ENCODE results near the gene ZDHHC14. TPM values are rescaled to one million over a fixed set of nuclear protein-coding genes. Genes with fewer than 3 reads are reported as not detected.
"Not testable (repeated sequence)": the region's sequence is repeated elsewhere in the genome, so short reads cannot be mapped to it uniquely, and the experiment has no call there.

The ZDHHC14 gene
- total and polyA plus RNA-seq, 4 donors = 4.3 to 18.3 (median 8.9) TPM

DNA sequence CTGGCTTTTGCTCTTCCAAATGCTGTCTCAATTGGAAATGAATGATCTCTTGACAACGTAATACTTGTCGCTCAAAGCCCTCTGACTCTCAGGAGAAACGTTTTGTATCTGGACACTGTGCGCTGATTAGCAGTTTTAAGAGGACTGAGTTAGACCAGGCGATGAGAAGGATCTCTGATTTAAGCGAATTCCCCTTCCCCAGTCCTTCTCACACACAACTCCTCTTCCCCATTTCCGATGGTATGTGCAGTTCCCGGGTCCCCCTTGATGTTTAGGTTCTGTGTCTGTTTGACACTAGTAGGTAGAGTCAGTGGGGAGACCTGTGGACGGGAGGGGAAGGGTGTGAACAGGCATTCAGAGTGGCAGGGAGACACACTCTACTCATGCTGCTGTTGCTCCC lies 2.5 kb downstream of the ZDHHC14 start:
- Histone ChIP-seq H3K4me1 (ENCODE audit: control insufficient read depth in 5 of 5, insufficient read depth in 5 of 5, low read length in 5 of 5) (peaks cover 0 to 24% (median 4%) of the 10 kb centered on the region in 5 donors), H3K9ac (ENCODE audit: insufficient read depth in 1 of 2, low read length in 2 of 2) (no peak overlapping the region), H3K4me3 (no peak overlapping the region), H3K9me3 (ENCODE audit: control insufficient read depth in 4 of 4, insufficient read depth in 3 of 4, low read length in 3 of 4) (no peaks in the 10 kb centered on the region), H3K27me3 (ENCODE audit: control insufficient read depth in 3 of 3, insufficient read depth in 3 of 3, low read length in 2 of 3) (no peaks in the 10 kb centered on the region), H3K27ac (ENCODE audit: low read depth in 1 of 2, low read length in 1 of 2) (peak overlapping the region in 1 of 2 donors; percentile 4), H3K36me3 (ENCODE audit: control insufficient read depth in 4 of 4, insufficient read depth in 4 of 4, low read length in 4 of 4) (peaks cover 0 to 3% (median 0%) of the 10 kb centered on the region in 4 donors)
- TF ChIP-seq, protein P1, sequence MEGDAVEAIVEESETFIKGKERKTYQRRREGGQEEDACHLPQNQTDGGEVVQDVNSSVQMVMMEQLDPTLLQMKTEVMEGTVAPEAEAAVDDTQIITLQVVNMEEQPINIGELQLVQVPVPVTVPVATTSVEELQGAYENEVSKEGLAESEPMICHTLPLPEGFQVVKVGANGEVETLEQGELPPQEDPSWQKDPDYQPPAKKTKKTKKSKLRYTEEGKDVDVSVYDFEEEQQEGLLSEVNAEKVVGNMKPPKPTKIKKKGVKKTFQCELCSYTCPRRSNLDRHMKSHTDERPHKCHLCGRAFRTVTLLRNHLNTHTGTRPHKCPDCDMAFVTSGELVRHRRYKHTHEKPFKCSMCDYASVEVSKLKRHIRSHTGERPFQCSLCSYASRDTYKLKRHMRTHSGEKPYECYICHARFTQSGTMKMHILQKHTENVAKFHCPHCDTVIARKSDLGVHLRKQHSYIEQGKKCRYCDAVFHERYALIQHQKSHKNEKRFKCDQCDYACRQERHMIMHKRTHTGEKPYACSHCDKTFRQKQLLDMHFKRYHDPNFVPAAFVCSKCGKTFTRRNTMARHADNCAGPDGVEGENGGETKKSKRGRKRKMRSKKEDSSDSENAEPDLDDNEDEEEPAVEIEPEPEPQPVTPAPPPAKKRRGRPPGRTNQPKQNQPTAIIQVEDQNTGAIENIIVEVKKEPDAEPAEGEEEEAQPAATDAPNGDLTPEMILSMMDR (IDR thresholded peaks at IDR 0.05; ENCODE audit: control extremely low read depth, extremely low read depth) = no peak
- DNase-seq (no peak), ATAC-seq (ENCODE audit: insufficient read depth, low FRiP score) (no peak)
- WGBS, 2 donors = 83 to 87% methylated on average over 9 of the region's 9 CpGs

DNA sequence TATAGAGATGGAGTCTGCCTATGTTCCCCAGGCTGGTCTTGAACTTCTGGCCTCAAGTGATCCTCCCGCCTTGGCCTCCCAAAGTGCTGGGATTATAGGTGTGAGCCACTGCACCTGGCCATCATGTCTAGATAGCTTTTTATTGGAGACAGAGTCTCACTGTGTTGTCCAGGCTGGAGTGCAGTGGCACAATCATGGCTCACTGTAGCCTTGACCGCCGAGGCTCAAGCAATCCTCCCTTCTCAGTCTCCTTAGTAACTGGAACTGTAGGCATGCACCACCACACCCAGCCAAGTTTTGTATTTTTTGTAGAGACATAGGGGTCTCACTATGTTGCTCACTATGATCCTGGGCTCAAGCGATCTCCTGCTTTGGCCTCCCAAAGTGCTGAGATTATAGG lies 4.0 kb downstream of the ZDHHC14 start:
- not testable (repeated sequence) for ATAC-seq (ENCODE audit: insufficient read depth, low FRiP score); H3K4me3 ChIP-seq; H3K36me3 ChIP-seq (ENCODE audit: control insufficient read depth in 4 of 4, insufficient read depth in 4 of 4, low read length in 4 of 4); H3K27ac ChIP-seq (ENCODE audit: low read depth in 1 of 2, low read length in 1 of 2); DNase-seq; H3K9me3 ChIP-seq (ENCODE audit: control insufficient read depth in 4 of 4, insufficient read depth in 3 of 4, low read length in 3 of 4); H3K27me3 ChIP-seq (ENCODE audit: control insufficient read depth in 3 of 3, insufficient read depth in 3 of 3, low read length in 2 of 3); H3K9ac ChIP-seq (ENCODE audit: insufficient read depth in 1 of 2, low read length in 2 of 2)
- peaks cover 0 to 17% (median 0%) of the 10 kb centered on the region in 5 donors for H3K4me1 ChIP-seq (ENCODE audit: control insufficient read depth in 5 of 5, insufficient read depth in 5 of 5, low read length in 5 of 5)
- 97 to 98% methylated on average over 4 of the region's 4 CpGs for WGBS, 2 donors

DNA sequence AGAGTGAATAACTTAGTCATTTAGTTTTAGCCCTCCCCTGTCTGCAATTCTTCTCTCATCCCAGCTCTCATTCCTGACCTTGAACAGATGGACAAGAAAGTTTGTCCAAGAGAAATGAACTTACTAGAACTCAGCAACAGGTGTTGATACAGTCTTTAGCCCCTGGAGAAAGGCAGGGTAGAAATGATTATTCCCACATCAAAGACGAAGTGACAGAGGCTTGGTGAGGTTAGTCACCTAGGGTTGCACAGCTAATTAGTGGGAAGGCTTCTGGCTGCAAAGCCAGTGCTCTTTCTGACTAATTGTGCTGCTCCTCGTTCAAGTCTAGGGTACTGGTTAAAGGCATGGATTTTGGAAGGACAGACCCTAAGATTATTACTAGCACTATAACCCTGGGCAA lies 4.5 kb downstream of the ZDHHC14 start:
- TF ChIP-seq, protein P1 (IDR thresholded peaks at IDR 0.05; ENCODE audit: control extremely low read depth, extremely low read depth) = no peak
- no peaks in the 10 kb centered on the region for H3K27me3 ChIP-seq (ENCODE audit: control insufficient read depth in 3 of 3, insufficient read depth in 3 of 3, low read length in 2 of 3)
- H3K36me3 ChIP-seq (ENCODE audit: control insufficient read depth in 4 of 4, insufficient read depth in 4 of 4, low read length in 4 of 4) = peaks cover 0 to 8% (median 0%) of the 10 kb centered on the region in 4 donors
- no peak overlapping the region for H3K27ac ChIP-seq (ENCODE audit: low read depth in 1 of 2, low read length in 1 of 2)
- H3K4me3 ChIP-seq = no peak overlapping the region
- H3K9me3 ChIP-seq (ENCODE audit: control insufficient read depth in 4 of 4, insufficient read depth in 3 of 4, low read length in 3 of 4) = peaks cover 0 to 2% (median 0%) of the 10 kb centered on the region in 4 donors
- peaks cover 0 to 17% (median 0%) of the 10 kb centered on the region in 5 donors for H3K4me1 ChIP-seq (ENCODE audit: control insufficient read depth in 5 of 5, insufficient read depth in 5 of 5, low read length in 5 of 5)
- 61 to 76% methylated on average over 2 of the region's 2 CpGs for WGBS, 2 donors
- ATAC-seq (ENCODE audit: insufficient read depth, low FRiP score) (no peak), DNase-seq (no peak)
- H3K9ac ChIP-seq (ENCODE audit: insufficient read depth in 1 of 2, low read length in 2 of 2) = no peak overlapping the region

DNA sequence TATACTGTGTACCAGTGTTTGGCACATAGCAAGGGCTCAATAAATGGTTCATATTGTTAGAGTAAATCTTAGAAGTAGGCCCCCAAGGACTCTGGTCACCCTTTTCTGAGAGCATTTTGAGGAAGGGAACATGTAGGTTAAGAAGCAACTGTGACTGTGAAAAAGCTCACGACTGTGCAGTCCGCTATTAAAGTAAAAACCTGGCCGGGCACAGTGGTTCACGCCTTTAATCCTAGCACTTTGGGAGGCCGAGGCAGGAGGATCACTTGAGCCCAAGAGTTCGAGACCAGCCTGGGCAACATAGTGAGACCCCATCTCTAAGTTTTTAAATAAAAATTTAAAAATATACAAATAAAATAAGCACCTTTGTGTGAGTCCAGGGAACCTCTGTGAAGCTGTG lies 5.0 kb downstream of the ZDHHC14 start:
- peaks cover 0 to 5% (median under 1%) of the 10 kb centered on the region in 4 donors for H3K9me3 ChIP-seq (ENCODE audit: control insufficient read depth in 4 of 4, insufficient read depth in 3 of 4, low read length in 3 of 4)
- DNase-seq (no peak), ATAC-seq (ENCODE audit: insufficient read depth, low FRiP score) (no peak)
- H3K4me1 ChIP-seq (ENCODE audit: control insufficient read depth in 5 of 5, insufficient read depth in 5 of 5, low read length in 5 of 5) = peaks cover 0 to 17% (median 0%) of the 10 kb centered on the region in 5 donors
- TF ChIP-seq, protein P1 (IDR thresholded peaks at IDR 0.05; ENCODE audit: control extremely low read depth, extremely low read depth) = no peak
- H3K4me3 ChIP-seq = no peak overlapping the region
- H3K9ac ChIP-seq (ENCODE audit: insufficient read depth in 1 of 2, low read length in 2 of 2) = no peak overlapping the region
- no peak overlapping the region for H3K27ac ChIP-seq (ENCODE audit: low read depth in 1 of 2, low read length in 1 of 2)
- 97% methylated on average over 6 of the region's 6 CpGs for WGBS, 2 donors
- H3K27me3 ChIP-seq (ENCODE audit: control insufficient read depth in 3 of 3, insufficient read depth in 3 of 3, low read length in 2 of 3) = no peaks in the 10 kb centered on the region
- H3K36me3 ChIP-seq (ENCODE audit: control insufficient read depth in 4 of 4, insufficient read depth in 4 of 4, low read length in 4 of 4) = peaks cover 0 to 9% (median 0%) of the 10 kb centered on the region in 4 donors

All from lung (tissue), 12 donors.